Ectodermal cell (in vitro differentiated cells): Measurements from ENCODE around the gene HMGB1.
A peak's percentile ranks its signal among the peaks of the same experiment; 100 is the strongest.
"Not testable (repeated sequence)": the region's sequence is repeated elsewhere in the genome, so short reads cannot be mapped to it uniquely, and the experiment has no call there.

Experiments used
- H3K27ac ChIP-seq: 2 replicates; pipeline ENCODE4 v1.7.0; 2013; ENCODE audit warnings: mild to moderate bottlenecking, low read depth, low read length; ENCODE audit not compliant: insufficient read depth, poor library complexity, severe bottlenecking
- H3K27me3 ChIP-seq: 2 replicates; pipeline ENCODE4 v1.7.0; 2013; ENCODE audit warnings: mild to moderate bottlenecking, low read length; ENCODE audit not compliant: insufficient read depth, control insufficient read depth, poor library complexity, severe bottlenecking
- H3K36me3 ChIP-seq: one replicate; pipeline ENCODE4 v1.7.0; 2013; ENCODE audit warnings: low read length; ENCODE audit not compliant: control insufficient read depth, insufficient read depth
- H3K4me1 ChIP-seq: one replicate; pipeline ENCODE4 v1.7.0; 2013; ENCODE audit warnings: low read length; ENCODE audit not compliant: control insufficient read depth, insufficient read depth
- H3K4me3 ChIP-seq: 2 replicates; pipeline ENCODE4 v1.7.0; 2013; ENCODE audit warnings: low read depth, low read length, control low read depth; ENCODE audit not compliant: insufficient read depth
- H3K9me3 ChIP-seq: 2 replicates; pipeline ENCODE4 v1.7.0; 2013; ENCODE audit warnings: mild to moderate bottlenecking, low read length, moderate library complexity; ENCODE audit not compliant: control insufficient read depth
- WGBS, 2 experiments: methylation state at CpG; one replicate each; pipeline ENCODE4 v1.1.7; 2013; ENCODE audit warnings: missing lambda C conversion rate in 2 of 2; 5-methylcytosine and 5-hydroxymethylcytosine counted together

HMGB1 gene

DNA sequence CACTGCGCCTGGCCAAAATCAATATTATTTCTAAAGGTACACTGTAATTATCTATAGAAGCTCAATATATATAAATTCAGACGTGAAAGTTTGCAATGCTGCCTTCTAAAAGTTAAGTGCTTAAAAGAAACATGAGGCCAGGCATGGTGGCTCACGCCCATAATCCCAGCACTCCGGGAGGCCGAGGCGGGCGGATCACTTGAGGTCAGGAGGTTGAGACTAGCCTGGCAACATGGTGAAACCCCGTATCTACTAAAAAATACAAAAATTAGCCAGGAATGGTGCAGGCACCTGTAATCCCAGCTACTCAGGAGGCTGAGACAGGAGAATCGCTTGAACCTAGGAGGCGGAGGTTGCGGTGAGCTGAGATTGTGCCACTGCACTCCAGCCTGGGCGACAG is 14.3 kb downstream of the HMGB1 start:
- 86 to 88% methylated on average over 12 of the region's 12 CpGs for WGBS, 2 experiments
- not testable (repeated sequence) for H3K4me3 ChIP-seq, H3K4me1 ChIP-seq, H3K36me3 ChIP-seq, H3K9me3 ChIP-seq, H3K27ac ChIP-seq, H3K27me3 ChIP-seq

DNA sequence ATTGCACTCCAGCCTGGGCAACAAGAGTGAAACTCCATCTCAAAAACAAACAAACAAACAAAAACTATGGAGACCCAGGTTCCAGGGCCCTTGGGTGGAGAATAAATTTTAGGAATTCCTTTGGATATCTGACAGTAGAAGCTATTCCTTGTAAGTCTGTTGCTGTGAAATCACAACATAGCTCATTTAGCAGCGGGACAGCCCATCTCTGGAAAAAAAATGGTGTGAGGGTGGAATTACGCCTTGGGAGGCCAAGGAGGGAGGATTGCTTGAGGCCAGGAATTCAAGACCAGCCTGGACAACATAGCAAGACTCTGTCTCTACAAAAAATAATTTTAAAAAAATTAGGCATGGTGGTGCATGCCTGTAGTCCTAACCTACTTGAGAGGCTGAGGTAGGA is 15.7 kb downstream of the HMGB1 start:
- WGBS, 2 experiments: 99 to 100% methylated on average over 2 of the region's 2 CpGs

DNA sequence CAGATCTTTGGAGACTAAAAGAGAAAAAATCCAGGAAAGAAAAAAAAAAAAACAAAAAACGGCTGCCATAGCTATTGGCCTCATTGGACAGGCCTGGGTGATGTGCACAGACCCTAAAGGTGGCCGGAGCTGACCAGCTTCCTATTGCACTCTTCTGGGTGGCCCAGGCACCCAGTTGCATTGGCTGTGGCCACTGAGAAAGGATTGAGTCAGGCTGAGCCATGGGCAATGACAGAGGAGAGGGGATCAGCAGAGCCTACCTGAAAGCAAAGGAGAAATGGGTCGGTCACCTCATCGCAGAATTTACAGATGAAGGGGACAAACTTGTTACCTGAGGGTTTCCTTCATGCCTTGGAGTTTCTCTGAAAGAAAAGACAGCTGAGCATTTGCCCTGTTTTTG is 17.3 kb downstream of the HMGB1 start:
- Histone ChIP-seq H3K4me3 (no peak overlapping the region), H3K36me3 (no peaks in the 10 kb centered on the region), H3K9me3 (no peaks in the 10 kb centered on the region), H3K27ac (no peak overlapping the region), H3K27me3 (no peaks in the 10 kb centered on the region), H3K4me1 (peaks cover 2% of the 10 kb centered on the region)
- WGBS, 2 experiments: 93 to 94% methylated on average over 4 of the region's 4 CpGs

More for the DNA sequence above, 15.7 kb downstream of the HMGB1 start:
- Histone ChIP-seq H3K27me3 (no peaks in the 10 kb centered on the region), H3K4me3 (no peak overlapping the region), H3K4me1 (peaks cover 2% of the 10 kb centered on the region), H3K27ac (no peak overlapping the region), H3K36me3 (no peaks in the 10 kb centered on the region), H3K9me3 (no peaks in the 10 kb centered on the region)

DNA sequence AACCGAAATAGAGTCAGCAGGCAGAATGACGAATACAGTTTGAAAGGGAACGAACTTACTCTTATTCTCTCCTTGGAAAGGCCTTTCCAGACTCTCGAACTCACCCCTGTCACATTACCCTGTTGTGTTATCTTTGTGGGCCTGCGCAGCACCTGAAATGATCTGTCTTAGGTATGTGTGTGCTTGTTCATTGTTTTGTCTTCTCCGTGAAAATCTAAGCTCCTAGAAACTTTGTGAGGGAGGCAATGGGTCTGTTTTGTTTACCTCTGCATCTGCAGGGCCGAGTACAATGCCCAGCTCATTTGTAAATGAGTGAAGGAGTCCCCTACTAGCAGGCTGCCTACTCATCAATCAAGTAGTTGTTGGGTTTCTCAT is 19.6 kb downstream of the HMGB1 start:
- Histone ChIP-seq H3K36me3 (no peaks in the 10 kb centered on the region), H3K27me3 (no peaks in the 10 kb centered on the region), H3K27ac (peak overlapping the region; percentile 74), H3K4me3 (peak overlapping the region; percentile 22), H3K4me1 (peaks cover 2% of the 10 kb centered on the region), H3K9me3 (no peaks in the 10 kb centered on the region)
- 2 to 3% methylated on average over 7 of the region's 7 CpGs for WGBS, 2 experiments

DNA sequence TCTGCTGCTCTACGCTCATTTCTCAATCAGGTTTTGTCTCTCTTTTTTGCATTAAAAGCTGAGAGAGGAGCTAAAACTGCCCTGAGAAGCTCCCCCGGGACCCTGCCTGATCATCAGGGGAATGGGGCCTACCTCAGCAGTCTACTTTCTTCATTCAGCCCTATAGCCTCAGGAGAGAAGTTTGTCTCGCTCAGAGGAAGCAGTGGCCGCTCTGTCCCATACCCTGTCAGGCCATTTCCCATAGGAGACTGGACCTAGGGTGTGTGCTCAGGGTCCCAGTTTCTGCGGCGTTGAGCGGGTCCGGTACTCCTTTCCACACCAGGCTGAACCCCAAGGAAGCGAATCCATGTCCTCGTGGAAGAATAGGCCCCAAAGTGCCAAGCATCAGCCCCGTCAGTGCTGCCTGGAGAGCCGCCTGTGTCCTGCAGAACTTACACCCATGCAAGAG is 21.8 kb downstream of the HMGB1 start:
- 92 to 94% methylated on average over 12 of the region's 12 CpGs for WGBS, 2 experiments
- H3K27me3 ChIP-seq: no peaks in the 10 kb centered on the region
- no peaks in the 10 kb centered on the region for H3K9me3 ChIP-seq
- no peak overlapping the region for H3K27ac ChIP-seq
- H3K4me1 ChIP-seq: peaks cover 2% of the 10 kb centered on the region
- H3K36me3 ChIP-seq: no peaks in the 10 kb centered on the region
- H3K4me3 ChIP-seq: no peak overlapping the region

DNA sequence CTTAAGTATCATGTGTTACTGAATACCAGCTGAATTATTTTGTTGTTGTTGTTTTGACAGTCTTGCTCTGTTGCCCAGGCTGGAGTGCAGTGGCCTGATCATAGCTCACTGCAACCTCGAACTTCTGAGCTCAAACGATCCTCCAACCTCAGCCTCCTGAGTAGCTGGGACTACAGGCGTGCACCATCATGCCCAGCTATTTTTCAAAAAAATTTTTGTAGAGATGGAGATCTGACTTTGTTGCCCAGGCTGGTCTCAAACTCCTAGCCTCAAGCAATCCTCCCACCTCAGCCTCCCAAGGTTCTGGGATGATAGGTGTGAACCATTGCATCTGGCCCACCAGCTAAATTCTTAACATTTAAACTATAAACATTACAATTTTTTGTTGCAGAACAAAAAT is 22.2 kb downstream of the HMGB1 start:
- H3K27me3 ChIP-seq, H3K4me1 ChIP-seq, H3K4me3 ChIP-seq, H3K36me3 ChIP-seq, H3K9me3 ChIP-seq, H3K27ac ChIP-seq: not testable (repeated sequence)
- WGBS, 2 experiments: 83 to 89% methylated on average over 3 of the region's 3 CpGs

DNA sequence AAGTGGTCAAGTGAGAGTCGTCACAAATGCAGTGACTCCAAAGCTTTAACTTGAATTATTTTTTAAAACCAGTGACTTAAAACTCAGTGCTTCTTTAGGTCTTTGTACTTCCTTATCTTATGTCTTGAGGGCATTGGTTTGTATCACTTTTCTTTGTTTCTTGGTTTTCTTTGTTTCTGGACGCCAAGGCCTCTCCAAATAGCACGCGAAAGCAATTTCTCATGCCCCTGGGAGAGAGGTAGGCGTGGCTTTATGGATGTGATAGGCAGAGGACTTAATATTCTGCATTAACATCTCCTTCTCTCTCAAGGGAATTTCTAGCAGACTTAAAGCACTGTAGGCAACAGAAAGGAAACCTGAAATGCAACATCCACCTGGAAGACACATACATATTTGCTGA is 22.8 kb downstream of the HMGB1 start:
- Histone ChIP-seq H3K4me1 (peaks cover 2% of the 10 kb centered on the region), H3K36me3 (no peaks in the 10 kb centered on the region), H3K4me3 (no peak overlapping the region), H3K27ac (no peak overlapping the region), H3K9me3 (no peaks in the 10 kb centered on the region), H3K27me3 (no peaks in the 10 kb centered on the region)
- 71 to 84% methylated on average over 4 to 5 of the region's 5 CpGs for WGBS, 2 experiments

DNA sequence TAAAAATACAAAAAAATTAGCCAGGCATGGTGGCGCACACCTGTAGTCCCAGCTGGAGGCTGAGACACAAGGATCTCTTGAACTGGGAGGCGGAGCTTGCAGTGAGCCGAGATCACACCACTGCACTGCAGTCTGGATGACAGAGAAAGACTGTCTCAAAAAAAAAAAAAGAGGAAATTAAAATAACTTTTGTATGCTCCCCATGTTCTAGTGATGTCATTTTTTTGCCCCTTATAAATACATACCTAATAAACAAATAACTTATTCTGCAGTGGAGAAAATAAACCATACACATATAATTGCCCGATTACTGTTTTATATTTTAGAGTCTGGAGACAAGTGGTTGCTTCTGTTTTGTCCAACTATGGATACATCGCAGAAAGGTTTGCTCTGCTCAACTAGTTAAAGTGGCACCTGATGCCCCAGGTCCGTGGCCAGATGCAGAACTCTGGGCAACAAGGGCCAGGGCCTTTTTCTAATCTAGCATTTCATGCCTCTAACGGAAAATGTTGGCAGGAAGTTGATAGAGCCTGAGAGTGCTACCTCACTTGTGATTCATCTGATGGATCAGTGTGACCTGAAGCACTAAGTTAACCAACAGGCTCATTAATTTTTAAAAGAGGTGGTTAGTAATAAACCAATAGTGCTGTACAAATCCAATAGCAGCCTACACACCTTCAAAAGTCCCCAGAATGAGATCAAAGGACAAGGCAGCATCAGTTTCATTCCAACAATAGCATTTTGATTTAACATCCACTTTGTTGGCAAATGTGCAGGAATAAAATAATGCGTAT is 24.6 kb downstream of the HMGB1 start:
- no peaks in the 10 kb centered on the region for H3K9me3 ChIP-seq
- 48 to 61% methylated on average over 6 to 8 of the region's 8 CpGs for WGBS, 2 experiments

DNA sequence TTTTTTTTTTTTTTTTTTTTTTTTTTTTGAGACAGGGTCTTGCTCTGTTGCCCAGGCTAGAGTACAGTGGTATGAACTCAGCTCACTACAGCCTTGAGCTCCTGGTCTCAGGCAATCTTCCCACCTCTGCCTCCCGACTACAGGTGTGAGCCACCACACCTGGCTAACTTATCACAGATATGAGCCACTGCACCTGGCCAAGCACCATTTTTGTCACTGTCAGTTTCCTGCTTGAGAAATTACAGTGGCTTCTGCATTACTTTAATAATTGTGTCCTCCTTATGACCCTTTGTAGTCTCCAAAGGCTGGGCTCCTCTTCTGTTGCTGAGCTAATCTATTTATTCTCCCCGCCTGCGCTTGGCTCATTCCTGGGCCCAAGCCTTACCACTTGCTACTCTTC is 27.4 kb downstream of the HMGB1 start:
- WGBS, 2 experiments: 91 to 95% methylated on average over 3 of the region's 3 CpGs
- H3K9me3 ChIP-seq: no peaks in the 10 kb centered on the region
- H3K4me1 ChIP-seq: no peaks in the 10 kb centered on the region
- no peak overlapping the region for H3K27ac ChIP-seq
- H3K36me3 ChIP-seq: no peaks in the 10 kb centered on the region
- H3K27me3 ChIP-seq: no peaks in the 10 kb centered on the region
- H3K4me3 ChIP-seq: no peak overlapping the region

More for the DNA sequence above, 24.6 kb downstream of the HMGB1 start:
- H3K4me3 ChIP-seq: no peak overlapping the region
- H3K36me3 ChIP-seq: no peaks in the 10 kb centered on the region
- no peaks in the 10 kb centered on the region for H3K27me3 ChIP-seq
- H3K27ac ChIP-seq: no peak overlapping the region
- H3K4me1 ChIP-seq: peaks cover 2% of the 10 kb centered on the region

DNA sequence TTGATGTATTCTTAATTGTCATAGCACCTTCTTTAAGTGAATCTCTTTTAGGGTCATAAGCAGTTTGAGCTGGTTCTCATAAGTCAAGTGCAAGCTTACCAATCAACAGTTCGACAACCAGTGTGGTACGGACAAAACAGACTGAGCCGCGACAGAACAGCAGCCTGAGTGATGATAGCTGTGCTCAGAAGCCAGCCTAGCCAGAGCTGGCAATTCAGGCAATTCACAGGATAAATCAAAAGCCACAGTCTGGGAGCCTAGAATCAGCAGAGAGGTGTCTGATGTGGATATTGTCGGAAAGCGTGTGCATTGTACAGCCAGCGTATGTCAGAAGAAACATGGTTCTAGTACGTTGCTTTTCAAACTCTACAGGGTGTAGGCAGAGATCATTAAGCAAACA is 28.6 kb downstream of the HMGB1 start:
- no peaks in the 10 kb centered on the region for H3K36me3 ChIP-seq
- H3K27ac ChIP-seq: no peak overlapping the region
- 94 to 96% methylated on average over 8 of the region's 8 CpGs for WGBS, 2 experiments
- H3K4me3 ChIP-seq: no peak overlapping the region
- H3K27me3 ChIP-seq: no peaks in the 10 kb centered on the region
- H3K9me3 ChIP-seq: no peaks in the 10 kb centered on the region
- H3K4me1 ChIP-seq: no peaks in the 10 kb centered on the region
